CD4-positive, alpha-beta T cell treated with Interleukin-10 for 1 hour (primary cell): Measurements from ENCODE around the gene KCTD8.

ENCODE experiments used
- DNase-seq: peaks from one replicate; pipeline ENCODE4 v3.0.0-alpha.2; 2020

Gene KCTD8

DNA sequence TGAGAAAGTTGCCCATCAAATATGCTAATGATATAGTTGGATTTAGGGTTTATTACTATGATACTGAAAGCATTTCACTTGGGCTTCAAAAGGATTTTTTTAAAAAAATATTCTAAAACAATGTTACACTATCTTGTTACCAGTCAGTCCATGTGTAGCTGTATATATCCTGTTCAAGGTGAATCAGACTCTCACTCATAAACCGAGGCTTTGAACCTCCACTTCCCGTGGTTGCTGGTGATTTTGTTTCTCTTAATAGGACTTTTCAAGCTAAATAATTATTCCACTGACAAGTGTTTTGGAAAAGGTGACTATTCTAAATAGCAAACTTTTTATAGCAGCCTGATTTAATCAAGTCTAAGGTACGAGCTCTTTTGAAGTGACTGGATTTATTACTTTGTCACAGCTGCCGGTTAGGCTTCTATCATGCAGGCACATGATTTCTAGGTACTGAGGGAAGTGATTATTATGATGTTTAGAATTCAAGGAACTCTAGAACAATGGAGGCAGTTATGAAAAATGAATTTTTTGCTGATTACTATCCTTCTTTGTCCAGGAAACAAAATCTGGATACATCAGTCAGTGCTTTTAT is 287.7 kb downstream of the KCTD8 start:
- DNase-seq: no peak

DNA sequence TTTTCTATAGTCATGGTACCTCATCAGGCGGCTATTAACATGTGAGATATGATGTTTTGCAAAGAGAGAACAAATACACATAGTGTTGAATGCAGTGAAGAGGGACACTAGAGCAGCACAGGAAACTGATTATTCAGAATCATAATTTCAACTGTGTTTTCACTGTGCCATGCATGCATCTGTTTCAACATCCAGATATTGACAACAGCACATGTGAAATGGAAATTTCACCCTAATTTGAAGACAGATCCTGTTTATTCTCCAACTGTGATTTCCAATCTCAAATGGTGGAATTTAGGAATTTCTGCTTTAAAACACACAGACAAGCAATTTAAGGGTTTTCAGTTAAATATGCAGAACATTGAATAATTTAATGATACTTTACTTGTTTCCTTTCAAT is 288.6 kb downstream of the KCTD8 start:
- DNase-seq: no peak

DNA sequence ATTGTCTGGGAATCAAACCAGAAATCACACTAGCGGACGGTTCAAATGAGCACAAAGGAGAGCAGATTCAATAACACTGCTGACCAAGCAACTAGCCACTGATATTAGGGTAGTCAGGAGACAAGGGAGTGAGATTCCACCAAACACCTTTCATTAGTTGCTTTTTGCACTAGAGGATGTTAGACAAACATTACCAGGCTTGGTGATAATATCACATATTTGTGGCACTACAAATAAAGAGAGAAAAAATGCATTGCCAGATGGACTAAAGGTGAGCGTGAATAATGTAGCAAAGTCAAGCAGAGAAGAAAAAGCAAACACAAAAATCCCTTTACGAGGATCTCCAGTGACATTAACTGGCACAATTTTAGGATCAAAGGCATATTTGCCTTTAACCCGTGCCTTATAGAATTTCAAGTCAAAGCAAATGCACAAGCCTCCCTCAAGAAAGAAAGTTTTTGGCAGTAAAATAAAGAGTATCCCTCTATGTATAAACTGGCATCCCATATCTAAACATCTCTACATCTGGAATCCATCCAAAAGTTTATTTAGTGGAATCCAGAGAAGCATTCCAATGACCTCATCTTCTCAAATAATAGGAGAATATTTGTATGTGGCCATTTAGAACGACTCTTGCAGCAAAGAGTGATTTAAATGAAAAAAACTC is 290.9 kb downstream of the KCTD8 start:
- DNase-seq: no peak

DNA sequence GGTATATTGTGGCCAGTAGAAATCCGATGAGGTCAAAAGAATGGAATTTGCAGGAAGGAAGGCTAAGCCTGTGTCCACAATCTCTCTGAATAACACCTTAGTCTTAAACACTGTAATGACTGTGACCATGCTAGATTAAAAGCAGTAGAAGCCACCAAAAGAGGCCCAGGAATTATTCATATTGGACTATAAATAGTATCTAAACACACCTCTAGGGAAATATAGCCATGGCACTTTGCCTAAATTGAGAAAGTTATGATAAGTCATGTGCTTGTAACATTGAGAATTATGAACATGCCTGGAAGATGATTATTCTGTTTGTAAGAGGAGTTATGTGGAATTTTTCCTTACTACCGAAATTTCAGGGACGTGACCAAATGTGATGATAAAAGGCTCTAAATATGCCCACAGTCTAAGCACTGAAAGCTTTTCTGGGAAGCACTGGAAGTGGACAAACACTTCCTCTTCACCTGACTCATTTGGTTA is 298.5 kb downstream of the KCTD8 start:
- no peak for DNase-seq

DNA sequence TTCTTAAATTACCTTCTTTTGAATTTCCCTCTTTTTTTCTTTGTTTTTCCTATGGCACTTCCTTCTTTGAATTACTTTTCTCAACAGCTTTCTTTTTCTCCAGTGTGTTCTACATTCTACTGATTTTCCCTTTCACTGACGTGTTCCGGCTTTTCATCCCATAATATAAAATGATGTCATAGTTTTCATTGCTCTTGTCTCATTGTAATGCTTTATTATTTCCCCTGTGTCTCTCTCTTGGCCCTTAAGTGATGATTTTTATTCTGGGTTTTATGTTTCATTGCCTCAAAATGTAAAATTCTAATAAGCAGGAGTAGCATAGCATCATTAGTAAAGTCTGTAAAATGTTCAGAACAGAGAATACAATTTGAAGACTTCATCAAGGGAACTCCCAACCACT is 299.3 kb downstream of the KCTD8 start:
- no peak for DNase-seq

DNA sequence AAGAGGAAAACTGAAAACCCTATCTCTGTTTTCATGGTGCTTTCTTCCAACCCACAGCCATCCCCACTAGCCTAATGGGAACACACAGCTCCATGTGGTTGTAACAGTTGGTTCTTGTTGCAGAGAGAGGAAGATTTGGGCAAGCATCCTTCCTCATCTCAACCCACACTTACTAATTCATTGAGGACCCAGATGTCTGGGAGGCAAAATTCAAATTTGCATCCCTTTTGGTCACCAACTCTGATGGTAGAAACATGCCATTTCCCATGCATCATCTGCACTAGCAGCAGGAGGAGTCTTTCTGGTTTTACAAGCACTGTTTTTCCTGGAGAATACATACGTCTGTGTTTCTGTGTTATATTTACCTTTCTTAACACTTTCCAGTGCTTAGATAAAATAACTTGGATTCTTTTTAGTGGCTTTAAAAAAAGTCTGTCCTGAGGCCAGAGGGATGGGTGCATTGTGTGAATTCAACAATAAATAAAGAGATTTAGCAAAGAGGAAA is 301.0 kb downstream of the KCTD8 start:
- DNase-seq: no peak

DNA sequence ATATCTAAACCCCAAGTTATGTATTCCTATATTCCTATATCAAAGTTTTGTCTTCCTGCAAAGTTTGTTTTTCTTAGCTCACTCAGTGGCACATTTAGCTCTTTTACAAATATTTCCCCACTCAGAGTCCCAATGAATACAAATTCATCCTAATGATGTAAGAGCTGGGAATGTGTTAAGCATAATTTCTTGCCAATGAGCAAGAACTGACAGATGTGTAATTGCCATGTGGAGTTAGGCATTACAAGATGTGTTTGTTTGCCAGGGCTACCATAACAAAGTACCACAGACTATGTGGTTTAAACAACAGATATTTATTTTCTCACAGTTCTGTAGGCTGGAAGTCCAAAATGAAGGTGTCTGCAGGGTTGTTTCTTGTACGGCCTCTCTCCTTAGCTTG is 302.1 kb downstream of the KCTD8 start:
- no peak for DNase-seq

DNA sequence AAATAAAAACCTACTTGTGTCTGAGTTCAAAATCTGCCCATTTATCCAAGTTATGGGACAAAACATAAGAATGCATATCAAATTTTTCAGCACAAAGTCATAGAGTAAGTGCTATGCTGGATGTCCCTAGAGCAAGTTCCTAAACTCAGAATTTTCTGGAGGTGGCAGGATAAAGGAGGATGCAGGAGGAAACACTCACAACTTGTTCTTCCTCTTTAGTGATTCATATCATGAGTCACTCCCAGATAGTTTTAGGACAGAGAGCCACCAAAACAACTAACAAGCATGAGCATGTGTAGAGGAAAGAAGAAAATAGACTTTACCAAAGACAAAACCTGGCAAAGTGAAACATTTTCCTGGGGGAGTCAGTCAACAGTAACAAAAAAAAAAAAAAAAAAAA is 302.7 kb downstream of the KCTD8 start:
- DNase-seq: no peak

DNA sequence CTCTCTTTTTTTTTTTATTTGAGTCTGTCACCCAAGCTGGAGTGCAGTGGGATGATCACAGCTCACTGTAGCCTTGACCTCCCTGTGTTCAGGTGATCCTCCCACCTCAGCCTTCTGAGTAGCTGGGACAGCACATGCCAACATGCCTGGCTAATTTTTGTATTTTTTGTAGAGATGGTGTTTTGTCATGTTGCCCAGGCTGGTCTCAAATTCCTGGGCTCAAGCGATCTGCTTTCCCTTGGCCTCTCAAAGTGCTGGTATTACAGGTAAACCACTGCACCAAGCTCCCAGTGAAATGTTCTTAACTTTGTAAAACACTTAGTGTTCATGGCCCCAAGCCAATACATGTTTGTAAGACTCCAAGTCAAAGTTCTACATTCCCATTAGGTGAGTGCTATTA is 316.1 kb downstream of the KCTD8 start:
- DNase-seq: no peak
